HepG2 (cell line): ENCODE data around the gene TTYH1. TPM values are rescaled to one million over a fixed set of nuclear protein-coding genes. Genes with fewer than 3 reads are reported as not detected.
A peak's percentile ranks its signal among the peaks of the same experiment; 100 is the strongest.

Source experiments
- ATF7-NPFF ChIP-seq: sonication (generic); formaldehyde crosslinking; IDR thresholded peaks from 2 replicates; pipeline ENCODE4 v1.8.1; 2023; ENCODE audit warnings: mild to moderate bottlenecking, low read depth, missing genetic modification reagents, moderate library complexity
- HMGA1 ChIP-seq: sonication (generic); formaldehyde crosslinking; conservative IDR thresholded peaks from 2 replicates; pipeline ENCODE4 v1.4.0; 2020; ENCODE audit warnings: missing genetic modification reagents
- PHF20 ChIP-seq: sonication (generic); formaldehyde crosslinking; IDR thresholded peaks from 2 replicates; pipeline ENCODE4 v1.5.0; 2020; ENCODE audit warnings: mild to moderate bottlenecking, missing genetic modification reagents
- PHF5A ChIP-seq: IDR thresholded peaks from one replicate; pipeline ENCODE4 v1.6.1; 2018; ENCODE audit warnings: low read depth, missing genetic modification reagents; ENCODE audit not compliant: unreplicated experiment
- STAT5B ChIP-seq: sonication (generic); formaldehyde crosslinking; IDR thresholded peaks from 2 replicates; pipeline ENCODE4 v1.4.0; 2020; ENCODE audit warnings: missing genetic modification reagents
- TGIF2 ChIP-seq: IDR thresholded peaks from 2 replicates; pipeline ENCODE4 v1.6.1; 2016; ENCODE audit warnings: control low read depth, missing compliant biosample characterization
- XRCC5 ChIP-seq: fragments of 200-400 bp; formaldehyde crosslinking; optimal IDR thresholded peaks from 2 replicates; pipeline ENCODE3; 2017; ENCODE audit warnings: mild to moderate bottlenecking, low read length
- ZNF558 ChIP-seq: sonication (generic); formaldehyde crosslinking; IDR thresholded peaks from 2 replicates; pipeline ENCODE4 v1.9.0; 2022; ENCODE audit warnings: mild to moderate bottlenecking, missing genetic modification reagents, borderline replicate concordance
- polyA plus RNA-seq, 8 experiments: library from polyadenylated mRNA; depleted of rRNA in 3 of 8; stranded (reverse) in 7 of 8; unstranded in 1 of 8; fragments of >200 nt; fragmentation: Illumina TruSeq in 4 of 8; extraction: Trizol in 4 of 8; gene quantifications; 2 replicates each; pipeline versions ENCODE4 v1.2.1 to v1.2.3, GENCODE V29; 2011 to 2016; ENCODE audit warnings: low read depth in 4 of 8, missing spikeins in 1 of 8, mixed read lengths in 1 of 8; ENCODE audit not compliant: insufficient read depth in 1 of 8
- total RNA-seq, 5 experiments: library from RNA; depleted of rRNA; stranded (reverse); fragments of >200 nt; fragmentation: Illumina TruSeq; extraction: Trizol; gene quantifications; 2 replicates each; pipeline ENCODE4 v1.2.3, GENCODE V29; 2016; ENCODE audit warnings: low read depth in 1 of 5
- TF ChIP-seq, protein P1 (sequence below): sonication (generic); formaldehyde crosslinking; IDR thresholded peaks from 2 replicates; pipeline ENCODE4 v1.5.0; 2020; ENCODE audit warnings: mild to moderate bottlenecking, missing genetic modification reagents
- TF ChIP-seq, protein P2 (sequence below): sonication (generic); formaldehyde crosslinking; IDR thresholded peaks from 2 replicates; pipeline ENCODE4 v1.4.0; 2020; ENCODE audit warnings: missing genetic modification reagents; ENCODE audit errors: not compliant biosample characterization
- TF ChIP-seq, protein P3 (sequence below): sonication (generic); formaldehyde crosslinking; IDR thresholded peaks from 2 replicates; pipeline ENCODE4 v1.9.0; 2022; ENCODE audit warnings: low read depth, missing genetic modification reagents
- TF ChIP-seq, protein P4 (sequence below): sonication (generic); formaldehyde crosslinking; IDR thresholded peaks from 2 replicates; pipeline ENCODE4 v1.8.1; 2023; ENCODE audit warnings: mild to moderate bottlenecking, missing genetic modification reagents, borderline replicate concordance
- TF ChIP-seq, protein P5 (sequence below): sonication (generic); formaldehyde crosslinking; IDR thresholded peaks from 2 replicates; pipeline ENCODE4 v1.5.0; 2020; ENCODE audit warnings: mild to moderate bottlenecking, missing genetic modification reagents, borderline replicate concordance
- TF ChIP-seq, protein P6 (sequence below): sonication (generic); formaldehyde crosslinking; IDR thresholded peaks from 2 replicates; pipeline ENCODE4 v1.5.0; 2020; ENCODE audit warnings: mild to moderate bottlenecking, missing genetic modification reagents

Gene TTYH1
- total and polyA plus RNA-seq, 2 of the 13 experiments (the other 11 are each of a cell fraction or from before 2014, with no cell fraction given) = 6.9 to 19.9 TPM

DNA sequence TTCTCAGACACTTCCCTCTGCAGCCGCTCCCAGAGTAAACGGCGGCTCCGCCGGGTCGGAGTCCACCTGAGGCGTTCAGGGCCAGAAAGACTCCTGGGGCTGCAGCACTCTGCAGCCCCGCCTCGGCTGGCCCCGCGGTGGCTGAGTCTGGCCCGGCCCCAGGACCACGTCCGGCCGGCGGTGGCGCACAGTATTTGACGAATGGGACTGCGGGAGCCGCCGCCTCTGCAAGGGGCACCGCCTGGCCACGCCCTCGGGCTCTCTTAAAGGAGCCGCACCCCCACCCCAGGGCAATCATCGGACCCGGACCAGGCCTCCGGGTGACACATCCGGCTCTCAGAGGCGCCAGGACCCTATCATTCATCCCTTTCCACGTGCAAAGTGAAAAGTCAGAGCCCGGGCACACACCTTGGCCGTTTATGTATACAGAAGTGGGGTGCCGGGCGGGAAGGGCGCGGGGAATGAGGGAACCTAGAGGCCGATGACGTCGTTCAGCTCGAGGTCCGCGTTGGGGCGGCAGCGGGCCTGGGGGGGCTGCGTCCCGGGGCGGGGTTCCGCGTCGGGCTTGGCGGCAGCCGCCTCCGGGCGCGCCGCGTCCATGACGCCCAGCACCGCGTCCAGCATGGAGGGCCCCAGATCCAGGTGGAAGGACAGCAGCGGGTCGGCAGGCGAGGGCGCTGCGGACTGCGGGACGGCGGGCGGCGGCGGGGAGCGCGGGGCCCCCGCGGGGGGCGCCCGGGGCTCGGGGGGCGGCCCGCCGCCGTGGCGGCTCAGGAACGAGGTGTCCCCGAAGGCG, 49.6 kb downstream of the TTYH1 start (continued):
- TF ChIP-seq, protein P1, sequence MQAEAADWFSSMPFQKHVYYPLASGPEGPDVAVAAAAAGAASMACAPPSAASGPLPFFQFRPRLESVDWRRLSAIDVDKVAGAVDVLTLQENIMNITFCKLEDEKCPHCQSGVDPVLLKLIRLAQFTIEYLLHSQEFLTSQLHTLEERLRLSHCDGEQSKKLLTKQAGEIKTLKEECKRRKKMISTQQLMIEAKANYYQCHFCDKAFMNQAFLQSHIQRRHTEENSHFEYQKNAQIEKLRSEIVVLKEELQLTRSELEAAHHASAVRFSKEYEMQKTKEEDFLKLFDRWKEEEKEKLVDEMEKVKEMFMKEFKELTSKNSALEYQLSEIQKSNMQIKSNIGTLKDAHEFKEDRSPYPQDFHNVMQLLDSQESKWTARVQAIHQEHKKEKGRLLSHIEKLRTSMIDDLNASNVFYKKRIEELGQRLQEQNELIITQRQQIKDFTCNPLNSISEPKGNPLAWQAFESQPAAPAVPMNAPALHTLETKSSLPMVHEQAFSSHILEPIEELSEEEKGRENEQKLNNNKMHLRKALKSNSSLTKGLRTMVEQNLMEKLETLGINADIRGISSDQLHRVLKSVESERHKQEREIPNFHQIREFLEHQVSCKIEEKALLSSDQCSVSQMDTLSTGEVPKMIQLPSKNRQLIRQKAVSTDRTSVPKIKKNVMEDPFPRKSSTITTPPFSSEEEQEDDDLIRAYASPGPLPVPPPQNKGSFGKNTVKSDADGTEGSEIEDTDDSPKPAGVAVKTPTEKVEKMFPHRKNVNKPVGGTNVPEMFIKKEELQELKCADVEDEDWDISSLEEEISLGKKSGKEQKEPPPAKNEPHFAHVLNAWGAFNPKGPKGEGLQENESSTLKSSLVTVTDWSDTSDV (CRISPR knock-in tag) = no peak
- TF ChIP-seq, protein P2, sequence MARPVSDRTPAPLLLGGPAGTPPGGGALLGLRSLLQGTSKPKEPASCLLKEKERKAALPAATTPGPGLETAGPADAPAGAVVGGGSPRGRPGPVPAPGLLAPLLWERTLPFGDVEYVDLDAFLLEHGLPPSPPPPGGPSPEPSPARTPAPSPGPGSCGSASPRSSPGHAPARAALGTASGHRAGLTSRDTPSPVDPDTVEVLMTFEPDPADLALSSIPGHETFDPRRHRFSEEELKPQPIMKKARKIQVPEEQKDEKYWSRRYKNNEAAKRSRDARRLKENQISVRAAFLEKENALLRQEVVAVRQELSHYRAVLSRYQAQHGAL (CRISPR knock-in tag) = no peak
- TF ChIP-seq XRCC5 = peak; percentile 27
- TF ChIP-seq, protein P3, sequence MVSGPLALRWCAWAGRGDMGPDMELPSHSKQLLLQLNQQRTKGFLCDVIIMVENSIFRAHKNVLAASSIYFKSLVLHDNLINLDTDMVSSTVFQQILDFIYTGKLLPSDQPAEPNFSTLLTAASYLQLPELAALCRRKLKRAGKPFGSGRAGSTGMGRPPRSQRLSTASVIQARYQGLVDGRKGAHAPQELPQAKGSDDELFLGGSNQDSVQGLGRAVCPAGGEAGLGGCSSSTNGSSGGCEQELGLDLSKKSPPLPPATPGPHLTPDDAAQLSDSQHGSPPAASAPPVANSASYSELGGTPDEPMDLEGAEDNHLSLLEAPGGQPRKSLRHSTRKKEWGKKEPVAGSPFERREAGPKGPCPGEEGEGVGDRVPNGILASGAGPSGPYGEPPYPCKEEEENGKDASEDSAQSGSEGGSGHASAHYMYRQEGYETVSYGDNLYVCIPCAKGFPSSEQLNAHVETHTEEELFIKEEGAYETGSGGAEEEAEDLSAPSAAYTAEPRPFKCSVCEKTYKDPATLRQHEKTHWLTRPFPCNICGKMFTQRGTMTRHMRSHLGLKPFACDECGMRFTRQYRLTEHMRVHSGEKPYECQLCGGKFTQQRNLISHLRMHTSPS (CRISPR knock-in tag) = no peak
- no peak for TF ChIP-seq HMGA1 (CRISPR knock-in tag)
- TF ChIP-seq ZNF558 = no peak
- peak; percentile 50 for TF ChIP-seq PHF20 (CRISPR knock-in tag)
- TF ChIP-seq, protein P4, sequence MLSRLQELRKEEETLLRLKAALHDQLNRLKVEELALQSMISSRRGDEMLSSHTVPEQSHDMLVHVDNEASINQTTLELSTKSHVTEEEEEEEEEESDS (CRISPR knock-in tag) = peak; percentile 57; the same call in 1 of the 2 replicates
- TF ChIP-seq, protein P5, sequence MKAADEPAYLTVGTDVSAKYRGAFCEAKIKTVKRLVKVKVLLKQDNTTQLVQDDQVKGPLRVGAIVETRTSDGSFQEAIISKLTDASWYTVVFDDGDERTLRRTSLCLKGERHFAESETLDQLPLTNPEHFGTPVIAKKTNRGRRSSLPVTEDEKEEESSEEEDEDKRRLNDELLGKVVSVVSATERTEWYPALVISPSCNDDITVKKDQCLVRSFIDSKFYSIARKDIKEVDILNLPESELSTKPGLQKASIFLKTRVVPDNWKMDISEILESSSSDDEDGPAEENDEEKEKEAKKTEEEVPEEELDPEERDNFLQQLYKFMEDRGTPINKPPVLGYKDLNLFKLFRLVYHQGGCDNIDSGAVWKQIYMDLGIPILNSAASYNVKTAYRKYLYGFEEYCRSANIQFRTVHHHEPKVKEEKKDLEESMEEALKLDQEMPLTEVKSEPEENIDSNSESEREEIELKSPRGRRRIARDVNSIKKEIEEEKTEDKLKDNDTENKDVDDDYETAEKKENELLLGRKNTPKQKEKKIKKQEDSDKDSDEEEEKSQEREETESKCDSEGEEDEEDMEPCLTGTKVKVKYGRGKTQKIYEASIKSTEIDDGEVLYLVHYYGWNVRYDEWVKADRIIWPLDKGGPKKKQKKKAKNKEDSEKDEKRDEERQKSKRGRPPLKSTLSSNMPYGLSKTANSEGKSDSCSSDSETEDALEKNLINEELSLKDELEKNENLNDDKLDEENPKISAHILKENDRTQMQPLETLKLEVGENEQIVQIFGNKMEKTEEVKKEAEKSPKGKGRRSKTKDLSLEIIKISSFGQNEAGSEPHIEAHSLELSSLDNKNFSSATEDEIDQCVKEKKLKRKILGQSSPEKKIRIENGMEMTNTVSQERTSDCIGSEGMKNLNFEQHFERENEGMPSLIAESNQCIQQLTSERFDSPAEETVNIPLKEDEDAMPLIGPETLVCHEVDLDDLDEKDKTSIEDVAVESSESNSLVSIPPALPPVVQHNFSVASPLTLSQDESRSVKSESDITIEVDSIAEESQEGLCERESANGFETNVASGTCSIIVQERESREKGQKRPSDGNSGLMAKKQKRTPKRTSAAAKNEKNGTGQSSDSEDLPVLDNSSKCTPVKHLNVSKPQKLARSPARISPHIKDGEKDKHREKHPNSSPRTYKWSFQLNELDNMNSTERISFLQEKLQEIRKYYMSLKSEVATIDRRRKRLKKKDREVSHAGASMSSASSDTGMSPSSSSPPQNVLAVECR (CRISPR knock-in tag) = peak; percentile 66; the same call in 1 of the 2 replicates
- TF ChIP-seq TGIF2 (CRISPR knock-in tag) = no peak
- no peak for TF ChIP-seq PHF5A (CRISPR knock-in tag)
- TF ChIP-seq STAT5B (CRISPR knock-in tag) = no peak
- peak; percentile 37; the same call in 1 of the 2 replicates for TF ChIP-seq ATF7-NPFF
- TF ChIP-seq, protein P6, sequence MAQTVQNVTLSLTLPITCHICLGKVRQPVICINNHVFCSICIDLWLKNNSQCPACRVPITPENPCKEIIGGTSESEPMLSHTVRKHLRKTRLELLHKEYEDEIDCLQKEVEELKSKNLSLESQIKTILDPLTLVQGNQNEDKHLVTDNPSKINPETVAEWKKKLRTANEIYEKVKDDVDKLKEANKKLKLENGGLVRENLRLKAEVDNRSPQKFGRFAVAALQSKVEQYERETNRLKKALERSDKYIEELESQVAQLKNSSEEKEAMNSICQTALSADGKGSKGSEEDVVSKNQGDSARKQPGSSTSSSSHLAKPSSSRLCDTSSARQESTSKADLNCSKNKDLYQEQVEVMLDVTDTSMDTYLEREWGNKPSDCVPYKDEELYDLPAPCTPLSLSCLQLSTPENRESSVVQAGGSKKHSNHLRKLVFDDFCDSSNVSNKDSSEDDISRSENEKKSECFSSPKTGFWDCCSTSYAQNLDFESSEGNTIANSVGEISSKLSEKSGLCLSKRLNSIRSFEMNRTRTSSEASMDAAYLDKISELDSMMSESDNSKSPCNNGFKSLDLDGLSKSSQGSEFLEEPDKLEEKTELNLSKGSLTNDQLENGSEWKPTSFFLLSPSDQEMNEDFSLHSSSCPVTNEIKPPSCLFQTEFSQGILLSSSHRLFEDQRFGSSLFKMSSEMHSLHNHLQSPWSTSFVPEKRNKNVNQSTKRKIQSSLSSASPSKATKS (CRISPR knock-in tag) = no peak
